HG02571 (cell line): ENCODE measurements around the gene HIVEP3.

Experiments
- ATAC-seq: cut with Tn5 transposase; IDR thresholded peaks from one replicate; pipeline ENCODE4 v1.9.1; 2021; ENCODE audit warnings: mild to moderate bottlenecking, moderate library complexity; ENCODE audit not compliant: unreplicated experiment

Gene HIVEP3

DNA sequence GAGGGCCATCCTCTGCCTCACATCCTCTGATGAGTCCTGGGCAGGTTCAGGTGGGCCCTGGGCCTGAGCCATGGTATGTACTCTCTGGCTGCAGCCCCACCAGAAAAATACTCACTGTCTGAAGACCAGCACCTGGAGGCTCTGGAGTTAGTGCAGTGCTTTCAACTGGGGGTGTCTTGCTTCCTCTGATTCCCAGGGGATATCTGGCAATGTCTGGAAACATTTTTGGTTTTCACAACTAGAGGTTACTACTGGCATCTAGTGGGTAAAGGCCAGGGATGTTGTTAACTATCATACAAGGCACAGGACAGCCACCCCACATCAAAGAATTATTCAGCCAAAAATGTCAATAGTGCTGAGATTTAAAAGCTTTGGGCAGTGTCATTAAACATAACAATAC, 152.7 kb downstream of the HIVEP3 start:
- ATAC-seq, result no peak

DNA sequence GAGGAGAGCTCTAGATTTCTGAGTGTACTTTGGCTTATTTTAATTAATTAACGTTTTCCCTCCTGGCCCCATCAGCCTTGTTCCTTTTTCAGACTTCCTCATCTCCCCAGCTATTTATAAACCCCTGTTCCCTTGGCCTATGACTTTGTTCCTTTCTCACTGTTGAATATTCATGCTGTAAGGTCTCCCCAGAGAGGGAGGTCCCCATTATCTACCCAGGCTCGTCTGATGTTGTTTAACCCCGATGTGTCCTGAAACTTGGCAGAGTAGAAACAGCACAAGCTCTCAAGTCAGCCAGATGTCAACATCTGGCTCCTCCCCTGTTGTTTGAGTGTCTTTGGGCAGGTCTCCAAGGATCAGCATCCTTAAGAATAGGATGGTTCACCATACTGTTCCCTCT, 153.6 kb downstream of the HIVEP3 start:
- no peak for ATAC-seq

- ATAC-seq, result no peak
Observed at GRCh38 chr1:41764656-41765055, 154.1 kb downstream of the HIVEP3 start.

- ATAC-seq, result no peak
Observed at GRCh38 chr1:41762777-41763176, 155.9 kb downstream of the HIVEP3 start.

DNA sequence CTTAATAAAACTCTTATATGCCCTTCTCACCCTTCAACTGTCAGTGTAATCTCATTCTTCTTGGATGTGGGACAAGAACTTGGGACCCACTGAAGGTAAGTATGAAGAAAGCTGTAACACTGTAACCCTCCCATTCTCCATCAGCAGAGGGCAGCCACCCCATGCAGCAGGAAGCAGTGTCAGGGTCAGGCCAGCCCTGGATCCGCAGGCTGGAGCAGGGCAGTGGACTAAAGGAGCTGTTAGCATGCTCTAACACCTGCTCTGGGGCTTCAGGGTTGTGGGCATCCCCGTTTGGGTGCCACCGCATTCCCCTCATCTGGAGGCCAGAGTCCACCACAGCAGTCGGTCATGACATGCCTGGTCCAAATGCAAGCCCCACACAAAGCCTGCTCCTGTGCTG, 156.5 kb downstream of the HIVEP3 start:
- no peak for ATAC-seq

DNA sequence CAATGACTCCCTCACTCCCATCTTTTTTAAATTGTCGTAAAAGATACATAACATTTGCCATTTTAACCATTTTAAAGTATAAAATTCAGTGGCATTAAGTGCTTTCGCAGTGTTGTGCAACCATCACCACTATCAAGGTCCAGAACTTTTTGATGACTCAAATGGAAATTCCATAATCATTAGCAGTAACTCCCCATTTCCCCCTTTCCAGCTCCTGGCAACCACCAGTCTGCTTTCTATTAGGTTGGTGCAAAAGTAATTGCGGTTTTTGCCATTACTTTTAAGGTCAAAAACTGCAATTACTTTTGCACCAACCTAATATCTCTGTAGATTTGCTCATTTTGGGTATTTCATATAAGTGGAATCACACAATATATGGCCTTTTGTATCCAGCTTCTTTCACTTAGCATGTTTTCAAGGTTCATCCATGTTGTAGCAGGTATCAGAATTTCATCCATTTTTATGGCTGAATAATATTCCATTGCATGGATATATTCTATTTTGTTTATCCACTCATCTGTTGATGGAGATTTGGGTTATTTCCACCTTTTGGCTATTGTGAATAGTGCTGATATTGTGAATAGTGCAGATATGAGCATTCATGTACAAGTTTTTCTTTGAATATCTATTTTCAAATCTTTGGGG, 159.7 kb downstream of the HIVEP3 start:
- ATAC-seq, result no peak

DNA sequence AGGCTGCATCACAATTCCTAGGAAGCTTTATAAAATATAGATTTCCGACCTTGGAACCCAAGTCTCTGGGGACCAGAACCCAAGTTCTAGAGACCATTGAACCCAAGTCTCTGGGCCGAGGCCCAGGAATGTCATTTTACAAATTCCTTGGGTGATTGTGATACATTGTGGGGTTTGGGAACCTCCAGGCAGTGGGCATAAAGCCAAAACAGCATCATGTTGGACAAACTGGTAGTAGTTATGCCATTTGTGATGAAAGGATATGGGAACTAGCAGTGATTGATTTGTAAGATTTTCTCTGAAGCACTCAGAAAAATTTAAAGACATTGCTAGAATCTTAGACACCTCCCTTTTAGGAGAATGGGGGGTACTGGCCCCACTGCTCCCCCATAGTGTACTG, 160.2 kb downstream of the HIVEP3 start:
- ATAC-seq, result no peak

- ATAC-seq, result no peak
Observed at GRCh38 chr1:41754540-41754939, 164.2 kb downstream of the HIVEP3 start.

DNA sequence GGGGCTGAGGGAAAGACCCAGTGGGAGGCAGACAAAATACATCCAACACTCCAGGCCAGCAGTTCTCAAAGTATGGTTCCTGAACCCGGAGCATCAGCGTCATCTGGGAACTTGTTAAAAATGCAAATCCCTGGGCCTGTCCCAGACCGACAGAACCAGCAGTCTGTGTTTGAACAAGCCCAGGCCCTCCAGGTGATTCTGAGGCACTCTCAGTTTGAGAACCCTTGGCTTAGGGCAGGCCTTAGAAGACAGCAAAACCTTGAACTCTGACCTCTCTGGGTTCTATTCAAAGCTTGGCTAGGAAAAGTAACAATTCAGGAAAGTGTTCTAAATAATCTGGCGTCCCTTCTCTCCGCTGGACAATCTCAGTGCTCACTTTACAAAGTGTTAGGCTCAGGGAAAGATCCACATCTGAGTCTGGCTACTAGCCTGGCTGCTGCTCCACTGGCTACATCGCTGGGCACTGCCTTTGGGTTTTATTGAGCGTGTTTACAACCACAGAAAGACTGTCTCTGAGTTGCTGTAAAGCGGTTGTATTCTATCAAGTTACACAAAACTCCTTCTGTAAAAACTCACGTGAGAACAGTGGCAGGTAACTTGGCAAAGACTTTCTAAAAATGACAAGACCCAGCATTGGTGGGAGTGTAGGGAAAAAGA, 166.1 kb downstream of the HIVEP3 start:
- no peak for ATAC-seq

GRCh38 chr1:41751804-41752513, 166.8 kb downstream of the HIVEP3 start:
- ATAC-seq, result no peak

GRCh38 chr1:41749991-41750745, 168.6 kb downstream of the HIVEP3 start:
- no peak for ATAC-seq

DNA sequence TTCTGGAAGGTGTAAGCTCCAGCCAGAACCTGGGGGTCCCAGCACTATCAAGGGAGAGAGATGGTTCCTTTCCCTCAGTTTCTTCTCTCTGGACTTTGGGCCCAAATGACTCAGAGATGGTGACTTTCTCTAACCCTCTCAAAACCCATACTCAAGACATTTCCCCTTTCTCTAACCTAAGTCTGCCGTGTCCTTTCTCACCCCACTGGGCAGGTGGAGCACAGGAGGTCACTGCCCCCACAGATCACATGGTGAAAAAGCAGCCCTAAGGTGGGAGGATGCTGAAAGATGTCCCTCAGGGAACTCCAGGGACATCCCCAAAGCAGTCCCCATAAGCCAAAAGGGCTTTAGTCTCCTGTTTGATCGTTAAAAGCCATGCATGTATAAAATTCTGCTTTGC, 173.7 kb downstream of the HIVEP3 start:
- peak; percentile 45 for ATAC-seq

- ATAC-seq, result no peak
Observed at GRCh38 chr1:41743366-41743765, 175.4 kb downstream of the HIVEP3 start.

- no peak for ATAC-seq
Observed at GRCh38 chr1:41742219-41742618, 176.5 kb downstream of the HIVEP3 start.

- no peak for ATAC-seq
Observed at GRCh38 chr1:41741244-41741643, 177.5 kb downstream of the HIVEP3 start.

GRCh38 chr1:41740630-41741239, 178.0 kb downstream of the HIVEP3 start:
- no peak for ATAC-seq

DNA sequence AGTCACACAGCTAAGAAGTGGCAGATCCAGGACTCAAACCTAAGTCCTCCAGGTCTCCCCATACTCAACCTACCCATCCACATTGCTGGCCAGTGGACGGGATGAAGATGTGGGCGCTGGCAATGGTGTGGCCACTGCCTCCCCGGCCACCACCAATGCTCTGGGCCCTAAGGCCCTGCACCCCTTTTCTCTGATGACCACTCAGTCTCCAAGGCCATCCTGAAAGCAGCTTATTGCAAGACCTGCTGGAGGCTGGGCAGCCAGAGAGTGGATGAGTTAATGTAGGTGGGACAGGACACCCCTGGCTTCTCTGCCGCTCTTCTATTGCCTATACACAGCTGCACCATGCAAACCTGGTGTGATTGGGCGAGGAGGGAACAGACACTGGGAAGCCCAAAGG, 178.7 kb downstream of the HIVEP3 start:
- no peak for ATAC-seq

DNA sequence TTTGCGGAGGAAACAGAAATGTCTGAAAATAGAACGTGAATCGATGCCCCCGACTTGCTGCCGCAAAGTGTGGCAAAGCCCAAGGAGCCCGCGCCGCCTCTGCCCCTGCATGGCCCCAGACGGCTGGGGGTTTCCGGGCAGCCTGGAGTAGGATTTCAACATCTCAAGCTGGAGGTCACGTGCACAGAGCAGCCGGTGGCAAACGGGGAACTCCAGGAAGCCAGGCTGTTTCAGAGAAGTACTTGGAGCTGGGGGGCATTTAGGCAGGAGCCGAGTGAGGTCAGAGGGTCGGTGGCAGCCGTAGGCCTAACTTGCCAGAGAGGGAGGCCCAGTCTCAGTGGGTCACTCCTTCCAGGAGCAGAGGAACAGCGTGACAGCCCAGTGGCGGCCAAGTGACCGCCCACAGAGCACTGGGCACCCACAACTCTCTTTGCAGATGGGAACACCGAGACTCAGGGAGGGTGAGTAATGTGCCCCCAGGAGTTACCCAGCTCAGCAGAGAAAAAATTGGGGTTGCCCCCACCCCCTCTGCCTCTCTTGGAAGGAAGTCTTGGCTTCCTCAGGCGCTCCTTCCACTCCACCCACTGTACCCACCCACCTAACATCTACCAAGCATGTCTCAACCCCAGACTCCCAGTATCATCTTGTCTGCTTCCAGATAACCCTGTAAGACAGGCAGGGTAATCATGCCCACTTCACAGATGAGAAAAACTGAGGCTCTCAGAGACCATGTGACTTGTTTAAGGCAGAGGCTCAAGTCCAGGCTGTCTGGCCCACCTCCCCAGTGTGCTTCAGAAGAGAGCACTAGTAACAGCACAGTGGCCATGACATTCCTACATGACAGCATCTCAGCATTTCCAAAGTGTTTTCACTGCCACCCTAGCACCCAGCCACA, 179.4 kb downstream of the HIVEP3 start:
- peak; percentile 49 for ATAC-seq

GRCh38 chr1:41738475-41738874, 180.2 kb downstream of the HIVEP3 start:
- ATAC-seq, result no peak

- no peak for ATAC-seq
Observed at GRCh38 chr1:41738006-41738405, 180.7 kb downstream of the HIVEP3 start.
